ENCODE results near the gene SND1. TPM values are rescaled to one million over a fixed set of nuclear protein-coding genes. Genes with fewer than 3 reads are reported as not detected.

Gene SND1
- total and polyA plus RNA-seq, 2 donors (not counting 3 experiments of a cell fraction or from before 2014, with no cell fraction given), result 116 to 249 TPM

DNA sequence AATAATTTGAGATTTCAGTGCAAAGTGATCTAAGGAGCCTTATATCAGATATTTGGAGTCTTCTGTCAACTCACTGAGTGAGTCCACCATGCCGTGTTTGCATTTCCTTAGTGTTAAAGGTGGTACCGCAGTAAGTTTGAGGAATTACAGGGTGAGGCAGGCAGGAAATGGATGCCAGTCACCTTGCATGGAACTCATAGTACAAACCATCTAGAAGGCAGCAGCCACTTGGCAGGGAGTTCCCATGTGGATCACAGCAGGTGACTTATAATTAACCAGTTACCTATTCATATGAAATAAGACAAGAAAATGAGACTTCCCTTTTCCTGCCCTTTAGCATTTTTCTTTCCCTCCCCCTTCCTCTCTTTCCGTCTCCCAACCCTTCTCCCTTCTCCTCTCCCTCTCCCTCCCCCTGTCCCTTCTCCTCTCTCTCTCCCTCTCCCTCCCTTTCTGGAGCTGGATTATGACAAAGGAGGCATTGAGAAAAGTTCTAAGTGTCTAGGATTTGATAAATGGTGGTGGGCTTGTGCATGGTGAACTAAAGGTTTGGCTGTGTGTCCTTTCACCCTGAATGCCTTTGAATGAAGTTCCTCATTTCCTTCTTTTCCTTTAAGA lies 285.2 kb downstream of the SND1 start:
- Histone ChIP-seq H3K36me3 (ENCODE audit: control insufficient read depth in 2 of 2, extremely low read depth in 1 of 2, insufficient read depth in 2 of 2, low read length in 2 of 2) (no peaks in the 10 kb centered on the region), H3K79me2 (ENCODE audit: control insufficient read depth, insufficient read depth, low read length) (peaks cover 2% of the 10 kb centered on the region), H2AFZ (ENCODE audit: low read depth, low read length) (no peak overlapping the region), H3K27ac (ENCODE audit: insufficient read depth, low read depth, low read length) (no peak overlapping the region), H3K9me1 (replicated peaks; ENCODE audit: control insufficient read depth, extremely low read depth, insufficient read depth, low read length) (no peaks in the 10 kb centered on the region), H3K4me3 (replicated peaks in 1 of 3; ENCODE audit: insufficient read depth in 1 of 3, low read depth in 1 of 3, low read length in 3 of 3) (no peak overlapping the region), H3K9ac (replicated peaks; ENCODE audit: extremely low read depth, insufficient read depth, low read length) (no peak overlapping the region), H3K27me3 (ENCODE audit: control insufficient read depth in 2 of 2, insufficient read depth in 2 of 2, low read length in 2 of 2) (no peaks in the 10 kb centered on the region), H3K4me1 (ENCODE audit: control insufficient read depth, extremely low read depth, insufficient read depth, low read length) (no peaks in the 10 kb centered on the region), H3K9me3 (replicated peaks; ENCODE audit: control insufficient read depth, insufficient read depth, low read length) (no peaks in the 10 kb centered on the region), H4K20me1 (replicated peaks; ENCODE audit: control insufficient read depth, extremely low read depth, insufficient read depth, low read length) (no peaks in the 10 kb centered on the region), H3K4me2 (ENCODE audit: insufficient read depth, low read length) (no peak overlapping the region)
- intact Hi-C loops (cut with micrococcal nuclease) (no loop called here), dilution Hi-C loops (cut with MboI; ENCODE audit: extremely low pct_ligation_motif_present, low sequenced_read_pairs) (no loop called here)
- DNase-seq (ENCODE audit: low read depth, low spot score) (no peak), FAIRE-seq (no peak)
- ChIA-PET CTCF (no interaction called here), POLR2A (no interaction called here)
- TF ChIP-seq POLR2AphosphoS5 (IDR thresholded peaks at IDR 0.05; ENCODE audit: insufficient read depth, low read depth, low read length) (no peak), GATA2 (IDR thresholded peaks at IDR 0.05; ENCODE audit: insufficient read depth, insufficient read length, low read depth, low read length) (no peak), FOS (IDR thresholded peaks at IDR 0.05; ENCODE audit: borderline replicate concordance, insufficient read depth, low read length) (no peak), JUN (IDR thresholded peaks at IDR 0.05; ENCODE audit: borderline replicate concordance, insufficient read depth, insufficient read length, low read depth) (no peak)
- no TSS peak for BruUV-seq (replicated peaks)

DNA sequence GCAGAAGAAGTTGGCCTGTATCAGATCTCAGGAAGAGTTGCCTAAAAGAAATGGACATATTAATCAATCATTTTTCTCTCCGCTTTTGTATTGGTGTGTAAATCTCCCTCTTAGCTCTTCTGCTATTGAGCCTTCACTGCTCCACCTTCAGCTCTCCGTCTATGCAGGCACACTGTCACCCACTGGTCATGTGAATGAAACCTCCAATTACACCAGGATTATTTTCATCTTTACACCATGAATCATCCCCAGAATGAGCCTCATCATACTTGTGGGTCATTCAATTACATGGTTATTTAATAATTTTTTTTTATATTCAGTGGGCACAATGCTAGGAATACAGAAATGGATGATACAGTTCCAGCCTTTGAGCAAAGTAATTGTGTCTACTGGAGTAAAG lies 286.6 kb downstream of the SND1 start:
- Histone ChIP-seq H3K9me3 (replicated peaks; ENCODE audit: control insufficient read depth, insufficient read depth, low read length) (no peaks in the 10 kb centered on the region), H3K79me2 (ENCODE audit: control insufficient read depth, insufficient read depth, low read length) (peaks cover 2% of the 10 kb centered on the region), H3K4me3 (replicated peaks in 1 of 3; ENCODE audit: insufficient read depth in 1 of 3, low read depth in 1 of 3, low read length in 3 of 3) (no peak overlapping the region), H3K36me3 (ENCODE audit: control insufficient read depth in 2 of 2, extremely low read depth in 1 of 2, insufficient read depth in 2 of 2, low read length in 2 of 2) (peaks cover 0 to 2% of the 10 kb centered on the region in 2 experiments), H2AFZ (ENCODE audit: low read depth, low read length) (no peak overlapping the region), H4K20me1 (replicated peaks; ENCODE audit: control insufficient read depth, extremely low read depth, insufficient read depth, low read length) (no peaks in the 10 kb centered on the region), H3K9ac (replicated peaks; ENCODE audit: extremely low read depth, insufficient read depth, low read length) (no peak overlapping the region), H3K4me1 (ENCODE audit: control insufficient read depth, extremely low read depth, insufficient read depth, low read length) (no peaks in the 10 kb centered on the region), H3K27me3 (ENCODE audit: control insufficient read depth in 2 of 2, insufficient read depth in 2 of 2, low read length in 2 of 2) (no peaks in the 10 kb centered on the region), H3K9me1 (replicated peaks; ENCODE audit: control insufficient read depth, extremely low read depth, insufficient read depth, low read length) (no peaks in the 10 kb centered on the region), H3K27ac (ENCODE audit: insufficient read depth, low read depth, low read length) (no peak overlapping the region), H3K4me2 (ENCODE audit: insufficient read depth, low read length) (no peak overlapping the region)
- TF ChIP-seq FOS (IDR thresholded peaks at IDR 0.05; ENCODE audit: borderline replicate concordance, insufficient read depth, low read length) (peak; percentile 13), MYC (IDR thresholded peaks at IDR 0.05; ENCODE audit: low read depth, low read length) (no peak), JUN (IDR thresholded peaks at IDR 0.05; ENCODE audit: borderline replicate concordance, insufficient read depth, insufficient read length, low read depth) (no peak), POLR2AphosphoS5 (IDR thresholded peaks at IDR 0.05; ENCODE audit: insufficient read depth, low read depth, low read length) (no peak), EZH2 (IDR thresholded peaks at IDR 0.05; ENCODE audit: borderline replicate concordance, low read depth, low read length, severe bottlenecking) (no peak), GATA2 (IDR thresholded peaks at IDR 0.05; ENCODE audit: insufficient read depth, insufficient read length, low read depth, low read length) (no peak)
- TF ChIP-seq, protein P1, sequence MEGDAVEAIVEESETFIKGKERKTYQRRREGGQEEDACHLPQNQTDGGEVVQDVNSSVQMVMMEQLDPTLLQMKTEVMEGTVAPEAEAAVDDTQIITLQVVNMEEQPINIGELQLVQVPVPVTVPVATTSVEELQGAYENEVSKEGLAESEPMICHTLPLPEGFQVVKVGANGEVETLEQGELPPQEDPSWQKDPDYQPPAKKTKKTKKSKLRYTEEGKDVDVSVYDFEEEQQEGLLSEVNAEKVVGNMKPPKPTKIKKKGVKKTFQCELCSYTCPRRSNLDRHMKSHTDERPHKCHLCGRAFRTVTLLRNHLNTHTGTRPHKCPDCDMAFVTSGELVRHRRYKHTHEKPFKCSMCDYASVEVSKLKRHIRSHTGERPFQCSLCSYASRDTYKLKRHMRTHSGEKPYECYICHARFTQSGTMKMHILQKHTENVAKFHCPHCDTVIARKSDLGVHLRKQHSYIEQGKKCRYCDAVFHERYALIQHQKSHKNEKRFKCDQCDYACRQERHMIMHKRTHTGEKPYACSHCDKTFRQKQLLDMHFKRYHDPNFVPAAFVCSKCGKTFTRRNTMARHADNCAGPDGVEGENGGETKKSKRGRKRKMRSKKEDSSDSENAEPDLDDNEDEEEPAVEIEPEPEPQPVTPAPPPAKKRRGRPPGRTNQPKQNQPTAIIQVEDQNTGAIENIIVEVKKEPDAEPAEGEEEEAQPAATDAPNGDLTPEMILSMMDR (IDR thresholded peaks at IDR 0.05; ENCODE audit: extremely low read depth in 1 of 2, insufficient read depth in 1 of 2, low read depth in 1 of 2, low read length in 2 of 2), result no peak
- dilution Hi-C loops (cut with MboI; ENCODE audit: extremely low pct_ligation_motif_present, low sequenced_read_pairs) (no loop called here), intact Hi-C loops (cut with micrococcal nuclease) (no loop called here)
- no TSS peak for BruUV-seq (replicated peaks)
- ChIA-PET POLR2A (no interaction called here), CTCF (interaction anchor here (0.7 to 1.9 kb wide), 4 partner anchors 8 to 231 kb away, joined by 4 to 7 read pairs (median 6); no protein-coding TSS in a partner anchor)
- FAIRE-seq (peak; percentile 49), DNase-seq (ENCODE audit: low read depth, low spot score) (no peak)

Measured in endothelial cell of umbilical vein (primary cell).